ENCODE results near the gene PRR5.

DNA sequence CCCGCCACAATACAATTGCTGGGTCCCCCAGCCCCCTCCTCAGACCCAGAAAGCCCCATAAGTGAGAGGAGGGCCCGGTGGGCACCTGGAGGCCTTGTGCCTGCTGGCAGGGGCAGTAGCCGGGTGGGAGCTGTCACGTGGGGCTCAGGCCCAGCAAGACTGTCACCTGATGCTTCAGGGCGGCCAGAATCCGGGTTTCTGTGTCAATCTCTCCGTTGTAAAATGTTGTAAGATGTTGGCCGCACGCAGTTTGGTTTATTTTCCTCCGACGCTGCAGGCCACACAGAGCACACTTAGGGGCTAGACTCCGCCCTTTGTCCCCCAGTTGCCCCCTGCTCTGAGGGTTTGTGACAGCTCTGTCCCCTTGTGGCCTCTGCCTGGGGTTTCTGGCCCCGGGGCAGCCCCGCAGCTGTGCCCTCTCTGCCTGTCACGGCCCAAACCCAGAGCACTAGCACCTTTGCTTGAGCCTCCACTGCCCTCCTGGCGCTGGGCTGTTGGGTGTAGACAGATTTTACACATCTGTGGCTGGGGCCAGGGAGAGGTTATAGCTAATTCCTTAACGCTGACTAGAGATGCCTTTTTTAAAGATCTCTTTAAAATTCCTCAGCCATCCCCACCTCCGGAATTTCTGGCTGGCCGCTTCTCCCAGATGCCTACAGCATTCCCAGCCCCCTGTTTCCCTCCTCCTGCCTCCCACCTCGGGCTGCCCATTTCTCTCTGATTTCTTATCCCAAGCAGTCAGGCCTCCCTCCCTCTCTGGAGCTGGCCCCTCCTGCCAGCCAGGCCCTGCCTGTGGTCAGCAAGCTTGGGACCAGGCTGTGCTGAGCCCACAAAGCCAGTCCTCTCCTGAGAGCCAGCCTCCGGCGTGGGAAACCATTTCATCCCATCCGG is 3.2 kb upstream of the PRR5 start:
- TF ChIP-seq, protein P1, sequence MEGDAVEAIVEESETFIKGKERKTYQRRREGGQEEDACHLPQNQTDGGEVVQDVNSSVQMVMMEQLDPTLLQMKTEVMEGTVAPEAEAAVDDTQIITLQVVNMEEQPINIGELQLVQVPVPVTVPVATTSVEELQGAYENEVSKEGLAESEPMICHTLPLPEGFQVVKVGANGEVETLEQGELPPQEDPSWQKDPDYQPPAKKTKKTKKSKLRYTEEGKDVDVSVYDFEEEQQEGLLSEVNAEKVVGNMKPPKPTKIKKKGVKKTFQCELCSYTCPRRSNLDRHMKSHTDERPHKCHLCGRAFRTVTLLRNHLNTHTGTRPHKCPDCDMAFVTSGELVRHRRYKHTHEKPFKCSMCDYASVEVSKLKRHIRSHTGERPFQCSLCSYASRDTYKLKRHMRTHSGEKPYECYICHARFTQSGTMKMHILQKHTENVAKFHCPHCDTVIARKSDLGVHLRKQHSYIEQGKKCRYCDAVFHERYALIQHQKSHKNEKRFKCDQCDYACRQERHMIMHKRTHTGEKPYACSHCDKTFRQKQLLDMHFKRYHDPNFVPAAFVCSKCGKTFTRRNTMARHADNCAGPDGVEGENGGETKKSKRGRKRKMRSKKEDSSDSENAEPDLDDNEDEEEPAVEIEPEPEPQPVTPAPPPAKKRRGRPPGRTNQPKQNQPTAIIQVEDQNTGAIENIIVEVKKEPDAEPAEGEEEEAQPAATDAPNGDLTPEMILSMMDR (conservative IDR thresholded peaks at IDR 0.05 in 1 of 2, IDR thresholded peaks at IDR 0.05 in 1 of 2; ENCODE audit: low read depth in 1 of 2, low read length in 2 of 2) = no peak
- no peak for TF ChIP-seq EZH2 (IDR thresholded peaks at IDR 0.05; ENCODE audit: low read length, missing control alignments)
